Pancreas (tissue), 10 donors: Measurements from ENCODE around the gene PCNX3. TPM values are rescaled to one million over a fixed set of nuclear protein-coding genes. Genes with fewer than 3 reads are reported as not detected.

Experiments used
- ATAC-seq, 4 donors: fragments of 200-7000 bp; cut with Tn5 transposase; one replicate each; pipeline versions ENCODE4 v1.8.0 to v1.9.1; 2020; ENCODE audit warnings: mild to moderate bottlenecking in 4 of 4, moderate library complexity in 4 of 4
- DNase-seq, 6 donors: peaks; one replicate each; pipeline ENCODE4 v3.0.0-alpha.2; 2020
- FAIRE-seq: peaks from 2 replicates; lab custom pipeline; 2012; peaks lifted over from hg19 to GRCh38; lab: Jason Lieb, UNC
- H3K27ac ChIP-seq, 4 donors: fragments of 200-600 bp; sonication (generic); 1 replicate in 3 of 4; 2 replicates in 1 of 4; pipeline versions ENCODE4 v1.5.0 to v1.8.0; 2020
- H3K27me3 ChIP-seq, 4 donors: fragments of 200-600 bp; one replicate each; pipeline ENCODE4 v1.8.0; 2021
- H3K36me3 ChIP-seq, 3 donors: fragments of 200-600 bp; sonication (generic) in 1 of 3; one replicate each; pipeline versions ENCODE4 v1.5.0 to v1.8.0; 2020 to 2021
- H3K4me1 ChIP-seq, 3 donors: fragments of 200-600 bp; one replicate each; pipeline ENCODE4 v1.8.0; 2021
- H3K4me3 ChIP-seq, 4 donors: fragments of 200-600 bp; sonication (generic) in 2 of 4; one replicate each; pipeline versions ENCODE4 v1.5.0 to v1.8.0; 2020 to 2021
- H3K9me3 ChIP-seq, 4 donors: fragments of 200-600 bp; one replicate each; pipeline ENCODE4 v1.8.0; 2021
- CTCF ChIP-seq, 4 donors: fragments of 200-600 bp; sonication (generic) in 3 of 4; IDR thresholded peaks; one replicate each; pipeline versions ENCODE4 v1.5.0 to v1.8.0; 2021; ENCODE audit warnings: antibody characterized with exemption in 4 of 4
- WGBS, 2 donors: extraction: QIAGEN DNeasy Blood & Tissue Kit; methylation state at CpG; one replicate each; pipeline ENCODE4 v1.1.7; 2013; 5-methylcytosine and 5-hydroxymethylcytosine counted together
- intact Hi-C, 3 donors: fragments of 100-400 bp; cut with DNase I; formaldehyde crosslinking; loops; one replicate each; pipeline versions ENCODE4 v1.11.1 to v1.14.2; 2022
- polyA plus RNA-seq, 2 donors: library from polyadenylated mRNA; stranded (reverse); fragments of 200-250 nt; gene quantifications; one replicate each; pipeline ENCODE4 v1.2.3, GENCODE V29; 2013
- total RNA-seq, 6 donors: library from RNA; stranded (reverse); fragmentation: NEBNext Ultra II Directional in 4 of 6; extraction: Animal tissue kit (Norgen Biotek cat#: 25700) in 4 of 6; gene quantifications; one replicate each; pipeline versions ENCODE4 v1.2.1 to v1.2.4, GENCODE V29; 2021 to 2023
- donor health status: healthy with polysubstance abuse.
- donor health status: DM: no; HTN: no; CAD: no; lungs with moderate emphysema.
- donor health status: DM: no; HTN: no; CAD: no.
- donor health status: control.
- donor health status: control.
- donor health status: Bipolar disorder and iron deficiency.
- donor health status: DM: yes; HTN: yes; CAD: no.
- donor health status: DM: no; HTN: no; CAD: no.
- donor health status: DM: no; HTN: no; CAD: no.
- donor health status: DM: yes; HTN: yes; CAD: no.

The PCNX3 gene
- total and polyA plus RNA-seq, 8 donors, result 13.5 to 26.3 (median 18.3) TPM

GRCh38 chr11:65651339-65651588 is 35.7 kb downstream of the PCNX3 start:
- intact Hi-C loops, result no loop called here
- no peak for TF ChIP-seq CTCF (IDR thresholded peaks at IDR 0.05)
- Histone ChIP-seq H3K4me1 (peaks cover 13 to 16% (median 14%) of the 10 kb centered on the region in 3 donors), H3K9me3 (no peaks in the 10 kb centered on the region), H3K36me3 (peaks cover 0 to 20% (median 5%) of the 10 kb centered on the region in 3 donors), H3K27ac (peak overlapping the region in 3 of 4 donors; percentile 90 to 96 (median 96)), H3K4me3 (no peak overlapping the region), H3K27me3 (no peaks in the 10 kb centered on the region)
- WGBS, 2 donors, result 92 to 95% methylated on average over 3 of the region's 3 CpGs
- FAIRE-seq, result no peak
- ATAC-seq, result no peak
- no peak for DNase-seq

- TF ChIP-seq CTCF (IDR thresholded peaks at IDR 0.05), result no peak
- Histone ChIP-seq H3K9me3 (no peaks in the 10 kb centered on the region), H3K4me1 (peaks cover 13 to 16% (median 14%) of the 10 kb centered on the region in 3 donors), H3K27me3 (no peaks in the 10 kb centered on the region), H3K36me3 (peaks cover under 1 to 25% (median 9%) of the 10 kb centered on the region in 3 donors), H3K4me3 (peak overlapping the region in 3 of 4 donors; percentile 37 to 51 (median 37)), H3K27ac (peak overlapping the region; percentile 86 to 96 (median 93))
- DNase-seq (peak; percentile 41 to 72 (median 58)), ATAC-seq (peak; percentile 0 to 3 (median 0)), FAIRE-seq (no peak)
- intact Hi-C loops, result no loop called here
- 36 to 50% methylated on average over 18 to 28 of the region's 28 CpGs for WGBS, 2 donors
Measured at GRCh38 chr11:65651589-65652510, 36.3 kb downstream of the PCNX3 start.

GRCh38 chr11:65652511-65653228 is 37.1 kb downstream of the PCNX3 start:
- peak overlapping the region; percentile 86 to 96 (median 93) for H3K27ac ChIP-seq
- H3K4me1 ChIP-seq, result peaks cover 13 to 16% (median 14%) of the 10 kb centered on the region in 3 donors
- no peaks in the 10 kb centered on the region for H3K9me3 ChIP-seq
- intact Hi-C loops, result no loop called here
- WGBS, 2 donors, result 0 to 1% methylated on average over 51 to 68 of the region's 68 CpGs
- FAIRE-seq, result no peak
- peaks cover 4 to 33% (median 16%) of the 10 kb centered on the region in 3 donors for H3K36me3 ChIP-seq
- DNase-seq, result peak; percentile 89 to 97 (median 94)
- peak overlapping the region; percentile 28 to 51 (median 37) for H3K4me3 ChIP-seq
- no peaks in the 10 kb centered on the region for H3K27me3 ChIP-seq
- peak; percentile 88 to 94 (median 90) for ATAC-seq
- TF ChIP-seq CTCF (IDR thresholded peaks at IDR 0.05), result no peak

- Histone ChIP-seq H3K27ac (peak overlapping the region; percentile 86 to 96 (median 93)), H3K4me1 (peaks cover 13 to 16% (median 14%) of the 10 kb centered on the region in 3 donors), H3K27me3 (no peaks in the 10 kb centered on the region), H3K9me3 (no peaks in the 10 kb centered on the region), H3K4me3 (peak overlapping the region in 3 of 4 donors; percentile 28 to 51 (median 37)), H3K36me3 (peaks cover 4 to 41% (median 22%) of the 10 kb centered on the region in 3 donors)
- FAIRE-seq (no peak), DNase-seq (peak in 3 of 6 donors; percentile 34 to 42 (median 41)), ATAC-seq (peak; percentile 1 to 12 (median 3))
- TF ChIP-seq CTCF (IDR thresholded peaks at IDR 0.05), result no peak
- intact Hi-C loops, result no loop called here
- WGBS, 2 donors, result 36 to 40% methylated on average over 12 of the region's 12 CpGs
Measured at GRCh38 chr11:65653229-65654225, 38.0 kb downstream of the PCNX3 start.
